HG03378 (cell line): ENCODE data around the gene NFIL3.
A peak's percentile ranks its signal among the peaks of the same experiment; 100 is the strongest.

Experiments used
- ATAC-seq: cut with Tn5 transposase; IDR thresholded peaks from one replicate; pipeline ENCODE4 v1.9.1; 2021; ENCODE audit warnings: mild to moderate bottlenecking, moderate library complexity; ENCODE audit not compliant: unreplicated experiment

The NFIL3 gene

GRCh38 chr9:91360551-91361290 is 62.9 kb downstream of the NFIL3 start:
- ATAC-seq = peak; percentile 38

GRCh38 chr9:91359734-91360470 is 63.7 kb downstream of the NFIL3 start:
- ATAC-seq = no peak

GRCh38 chr9:91359083-91359482 is 64.5 kb downstream of the NFIL3 start:
- ATAC-seq = no peak
